AG08395 (cell line): Measurements from ENCODE around the gene FOXP4.

Experiments used
- DNase-seq: peaks from one replicate; pipeline ENCODE4 v3.0.0; 2012; ENCODE audit warnings: mixed read lengths, low spot score

Gene FOXP4, protein sequence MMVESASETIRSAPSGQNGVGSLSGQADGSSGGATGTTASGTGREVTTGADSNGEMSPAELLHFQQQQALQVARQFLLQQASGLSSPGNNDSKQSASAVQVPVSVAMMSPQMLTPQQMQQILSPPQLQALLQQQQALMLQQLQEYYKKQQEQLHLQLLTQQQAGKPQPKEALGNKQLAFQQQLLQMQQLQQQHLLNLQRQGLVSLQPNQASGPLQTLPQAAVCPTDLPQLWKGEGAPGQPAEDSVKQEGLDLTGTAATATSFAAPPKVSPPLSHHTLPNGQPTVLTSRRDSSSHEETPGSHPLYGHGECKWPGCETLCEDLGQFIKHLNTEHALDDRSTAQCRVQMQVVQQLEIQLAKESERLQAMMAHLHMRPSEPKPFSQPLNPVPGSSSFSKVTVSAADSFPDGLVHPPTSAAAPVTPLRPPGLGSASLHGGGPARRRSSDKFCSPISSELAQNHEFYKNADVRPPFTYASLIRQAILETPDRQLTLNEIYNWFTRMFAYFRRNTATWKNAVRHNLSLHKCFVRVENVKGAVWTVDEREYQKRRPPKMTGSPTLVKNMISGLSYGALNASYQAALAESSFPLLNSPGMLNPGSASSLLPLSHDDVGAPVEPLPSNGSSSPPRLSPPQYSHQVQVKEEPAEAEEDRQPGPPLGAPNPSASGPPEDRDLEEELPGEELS

DNA sequence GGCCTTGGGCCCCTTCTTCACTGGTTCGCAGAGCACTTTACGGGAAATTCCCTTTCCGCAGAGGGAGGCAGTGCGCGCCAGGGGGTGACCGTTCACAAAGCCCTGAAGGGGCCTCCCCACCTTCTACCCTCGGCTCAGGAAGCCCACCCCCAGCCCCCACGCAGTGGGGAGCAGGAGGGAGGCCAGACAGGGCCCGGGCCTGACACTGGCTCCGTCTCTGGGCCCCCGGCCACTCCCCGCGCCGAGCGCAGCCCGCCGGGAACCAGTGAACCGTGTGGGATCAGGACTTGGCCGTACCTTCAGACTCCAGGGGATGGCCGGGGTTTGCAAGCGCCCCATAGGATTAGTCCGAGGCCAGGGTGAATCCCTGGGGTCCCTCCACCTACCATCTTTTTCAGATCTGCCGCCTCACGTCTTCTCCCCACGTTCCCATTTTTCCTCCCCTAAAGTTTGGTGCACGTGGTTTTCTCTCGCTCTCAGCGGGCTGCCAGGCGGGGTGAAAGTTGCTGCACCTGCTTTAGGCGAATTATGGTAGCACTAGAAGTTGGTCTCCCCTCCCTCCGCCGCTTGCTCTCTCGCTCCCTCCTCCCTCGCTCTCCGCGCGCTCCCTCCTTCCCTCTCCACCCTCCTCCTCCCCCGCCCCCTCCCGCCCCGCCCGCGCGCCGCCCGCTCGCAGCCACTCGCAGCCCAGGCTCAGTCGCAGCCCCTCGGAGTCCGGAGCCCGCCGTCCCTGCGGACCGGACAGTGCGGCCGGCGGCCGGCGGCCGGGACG lies at the start of gene FOXP4:
FOXP4 (plus strand) TSS at position 679 of the 772 bp plus-strand sequence. CDS start 19,380 bp downstream, outside the sequence.
- peak; percentile 92 for DNase-seq

DNA sequence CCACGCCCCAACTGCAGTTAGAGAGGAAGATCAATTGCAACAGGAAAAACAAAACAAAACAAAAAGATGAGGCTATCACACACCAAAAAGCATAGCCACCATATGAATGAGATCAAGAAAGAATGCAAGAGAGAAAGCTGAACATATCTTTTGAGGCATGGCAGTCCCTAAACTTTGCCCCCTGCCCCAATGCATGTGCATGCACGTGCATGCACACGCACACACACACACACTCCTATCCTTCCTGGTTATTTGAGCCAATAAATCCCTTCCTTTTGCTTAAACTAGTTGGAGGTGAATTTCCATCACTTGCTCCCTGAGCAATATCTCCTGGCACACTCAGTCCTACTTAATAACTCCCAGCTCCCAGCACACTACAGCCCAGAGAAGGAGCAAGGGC lies 48.6 kb upstream of the FOXP4 start:
- DNase-seq = no peak

DNA sequence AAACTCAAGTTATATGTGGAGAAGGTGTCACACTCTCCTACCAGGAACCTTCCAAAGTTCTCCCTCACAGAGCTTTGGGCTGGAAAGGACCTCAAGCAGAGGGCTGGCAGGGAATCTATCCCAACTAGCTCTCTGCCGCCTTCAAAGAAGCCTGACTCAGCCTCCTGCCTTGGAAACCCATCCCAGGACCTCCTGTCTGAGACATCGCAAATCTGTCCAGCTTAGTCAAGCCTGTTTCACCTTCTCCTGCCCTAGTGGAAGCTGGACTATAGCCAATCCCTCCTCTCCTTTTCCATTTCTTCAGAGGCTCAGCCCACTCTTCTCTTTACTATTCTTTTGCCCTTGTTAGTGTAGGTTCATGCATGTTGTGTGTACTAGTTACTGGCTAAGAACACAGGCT lies 48.2 kb upstream of the FOXP4 start:
- no peak for DNase-seq

DNA sequence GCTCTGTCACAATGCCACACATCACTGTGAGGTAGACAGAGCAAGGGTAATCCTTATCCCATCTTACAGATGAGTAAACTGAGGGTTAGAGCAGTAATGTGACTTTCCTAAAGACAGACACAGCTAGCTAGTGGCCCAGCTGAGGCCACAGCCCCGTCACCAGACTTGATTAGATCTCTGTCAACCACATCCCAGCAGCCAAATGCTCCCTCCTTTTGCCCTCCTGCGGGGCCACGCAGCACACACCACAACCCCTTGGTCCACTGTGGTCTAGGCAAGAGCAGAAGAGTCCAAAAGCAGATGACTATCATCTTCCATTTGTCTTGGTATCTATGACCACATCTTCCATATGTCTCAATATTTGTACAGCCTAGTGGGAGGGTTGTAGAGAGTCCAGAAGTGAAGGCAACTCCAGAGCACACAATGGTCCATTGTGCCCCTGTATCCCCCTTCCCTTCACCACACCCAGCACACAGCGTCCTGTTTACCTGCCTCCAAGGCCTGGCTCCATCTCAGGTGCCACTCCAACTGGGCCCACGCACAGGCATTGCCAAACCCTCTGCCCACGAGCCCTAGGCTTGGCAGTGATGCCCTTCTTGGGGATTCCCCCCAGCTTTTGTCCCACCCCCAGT lies 47.1 kb upstream of the FOXP4 start:
- no peak for DNase-seq

DNA sequence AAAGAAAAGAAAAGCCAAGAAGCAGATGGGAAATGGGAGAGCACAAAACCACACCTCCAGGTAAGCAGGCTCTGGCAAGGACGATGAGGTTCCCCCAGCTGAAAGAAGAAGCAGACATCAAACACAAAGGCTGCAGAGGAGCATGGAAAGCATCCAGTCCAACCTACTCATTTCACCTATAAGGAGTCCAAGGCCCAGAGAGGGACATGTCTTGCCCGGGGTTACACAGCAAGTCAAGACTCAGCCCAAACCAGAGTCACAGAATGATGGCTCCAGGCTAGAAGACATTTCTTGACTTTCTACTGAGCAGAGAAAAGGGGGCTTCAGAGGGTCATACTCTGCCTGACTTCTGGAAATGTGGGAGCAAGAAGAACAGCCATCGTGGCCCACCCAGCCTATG lies 45.6 kb upstream of the FOXP4 start:
- DNase-seq = no peak

DNA sequence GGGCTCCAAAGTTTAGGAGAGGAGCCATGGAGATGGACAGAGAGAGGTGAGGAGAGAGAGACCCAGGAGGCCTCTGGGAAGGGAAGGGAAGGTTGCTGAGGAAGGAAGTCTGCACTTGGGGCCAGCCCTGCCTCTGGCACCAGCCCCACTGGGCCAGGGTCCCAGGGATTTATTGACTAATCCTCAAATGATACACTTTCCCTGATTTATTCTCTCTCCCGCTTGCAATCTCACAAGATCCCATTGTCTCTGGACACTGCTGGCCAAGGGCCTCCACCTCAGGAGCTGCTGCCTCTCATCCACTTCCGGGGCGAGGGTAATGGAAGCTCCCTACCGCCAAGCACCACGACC lies 43.6 kb upstream of the FOXP4 start:
- no peak for DNase-seq

DNA sequence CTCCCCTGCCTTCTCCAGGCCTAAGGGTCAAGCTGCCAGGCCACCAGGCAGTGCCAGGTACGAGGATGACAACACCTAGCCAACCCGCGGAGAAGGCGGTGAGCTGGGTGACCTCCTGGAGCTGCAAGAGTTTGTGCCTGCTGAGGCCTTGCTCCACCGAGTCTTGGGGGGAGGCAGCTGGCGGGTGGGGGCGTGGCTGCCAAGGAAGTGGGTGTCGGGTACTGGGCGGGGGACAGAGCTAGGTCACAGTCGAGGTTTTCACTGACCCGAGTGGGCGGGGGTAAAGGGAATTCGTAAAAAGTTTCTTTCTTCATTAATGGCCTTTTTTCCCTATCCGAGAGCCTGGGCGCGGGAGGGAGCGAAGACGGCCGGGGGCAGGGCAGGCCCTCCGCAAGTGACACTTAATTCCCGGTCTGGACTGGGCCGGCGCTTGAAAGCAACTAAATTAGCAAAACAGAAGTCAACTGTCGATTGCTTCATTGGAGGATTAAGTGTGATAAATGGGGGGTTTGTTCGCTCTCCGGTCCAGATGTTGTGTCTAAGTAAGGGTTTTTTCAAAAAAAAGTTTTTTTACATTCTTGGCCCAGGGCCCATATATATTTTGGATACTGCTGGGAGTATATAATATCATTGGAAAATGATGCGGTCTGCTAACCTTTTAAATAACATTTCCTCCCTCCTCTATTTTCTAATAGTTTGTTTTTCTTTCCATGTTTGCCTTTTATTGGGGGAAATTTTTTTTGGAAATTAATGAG lies 43.1 kb upstream of the FOXP4 start:
- DNase-seq = no peak

DNA sequence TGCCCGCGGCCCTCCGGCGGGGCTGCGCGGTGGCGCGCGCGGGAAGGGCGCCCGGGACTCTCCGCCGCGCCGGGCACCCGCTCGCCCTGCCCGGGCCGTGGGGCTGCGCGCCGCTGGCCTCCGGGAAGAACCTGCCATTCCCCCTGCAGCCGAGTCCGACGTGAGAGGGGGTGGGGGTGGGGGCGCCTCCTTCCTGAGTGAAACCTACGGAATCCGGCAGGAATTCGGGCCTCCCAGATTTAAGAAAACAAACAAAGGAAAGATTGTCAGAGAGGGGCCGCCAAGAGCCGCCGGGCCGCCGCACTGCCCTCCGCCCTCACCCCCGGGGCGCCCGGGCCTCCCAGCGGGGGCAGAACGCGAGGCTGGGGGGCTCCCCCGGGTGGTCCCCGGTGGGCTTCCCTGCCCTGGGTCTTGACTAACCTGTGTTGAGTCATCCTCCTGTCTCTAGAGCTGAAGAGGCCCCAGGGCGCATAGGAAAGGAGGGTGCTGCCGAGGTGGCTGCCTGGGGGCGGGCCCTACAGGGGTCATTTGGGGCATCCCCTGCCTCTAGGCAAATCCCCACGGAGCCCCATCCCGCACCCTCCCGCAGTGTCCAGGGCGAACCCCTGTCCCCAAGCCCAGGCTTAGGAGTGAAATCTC lies 42.2 kb upstream of the FOXP4 start:
- no peak for DNase-seq

DNA sequence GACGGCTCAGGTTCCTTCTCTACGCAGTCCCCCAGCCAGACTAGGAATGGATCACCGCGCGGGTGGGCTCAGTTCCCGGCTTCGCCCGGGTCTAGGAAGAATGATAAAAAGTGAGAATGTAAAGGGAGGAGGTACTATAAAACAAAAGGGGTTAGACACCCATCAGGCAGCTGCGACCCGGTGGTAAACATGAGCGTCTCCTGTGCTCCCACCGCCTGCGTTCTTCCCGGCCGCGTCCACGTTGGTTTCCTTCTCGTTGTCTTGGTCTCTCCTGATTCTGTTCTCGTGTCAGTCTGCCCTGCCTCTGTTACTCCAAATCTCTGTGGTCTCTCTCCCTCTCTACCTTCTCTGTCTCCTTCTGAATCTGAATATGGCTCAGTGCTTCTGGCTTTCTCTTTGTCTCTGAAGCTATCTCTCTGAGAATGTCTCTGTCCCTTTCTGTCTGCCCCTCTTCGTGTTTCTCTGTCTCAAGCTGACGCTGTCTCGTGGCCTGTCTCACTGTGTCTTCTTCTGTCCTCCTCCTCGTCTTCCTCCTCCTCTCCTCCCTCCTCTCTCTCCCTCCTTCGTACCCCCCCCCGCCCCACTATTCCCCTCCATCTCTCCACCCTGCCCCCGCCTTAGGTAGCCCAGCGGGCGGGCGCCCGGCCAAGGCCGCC lies 41.6 kb upstream of the FOXP4 start:
- DNase-seq = peak; percentile 31

DNA sequence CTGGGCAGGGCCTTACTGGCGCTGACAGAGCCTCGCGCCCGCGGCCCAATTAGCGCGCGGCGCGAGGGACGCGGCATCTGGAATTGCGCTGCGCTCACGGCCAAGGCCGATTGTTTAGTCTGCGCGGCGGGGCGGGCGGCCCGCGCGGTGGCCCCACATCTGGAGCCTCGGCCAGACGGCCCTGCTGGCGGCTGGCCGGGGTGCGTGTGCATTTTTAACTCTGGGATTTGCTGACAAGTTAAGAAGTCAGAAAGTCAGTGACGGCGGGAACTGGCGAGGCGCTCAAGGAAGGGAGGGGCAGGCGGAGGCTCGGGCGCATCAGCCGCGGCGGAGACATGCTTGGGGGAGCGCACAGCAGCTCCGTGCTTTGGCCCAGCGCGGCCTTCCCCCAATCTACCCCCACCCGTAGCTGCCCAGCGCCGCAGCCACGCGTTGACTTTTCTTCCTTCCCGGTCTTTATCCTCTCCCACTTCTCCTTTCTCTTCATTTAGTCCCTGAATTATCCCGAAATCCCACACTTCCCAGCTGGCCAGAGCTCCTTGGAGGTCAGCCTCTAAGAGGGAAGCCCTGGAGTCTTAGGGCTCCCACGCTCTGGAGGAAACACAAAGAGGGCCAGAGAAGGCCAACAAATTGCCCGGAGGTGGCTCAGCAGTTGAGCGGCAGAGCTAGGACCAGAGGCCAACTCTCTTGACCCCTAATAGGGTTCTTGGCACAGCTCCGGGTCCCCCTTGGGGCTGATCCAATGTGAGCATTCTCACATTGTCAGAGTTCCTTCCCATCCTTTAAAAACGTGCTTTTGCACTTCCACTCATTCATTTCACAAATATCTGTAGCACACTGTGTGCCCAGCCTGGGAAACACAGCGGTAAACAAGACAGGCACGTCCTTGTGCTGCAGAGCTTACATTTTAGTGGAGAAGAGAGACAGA lies 40.8 kb upstream of the FOXP4 start:
- peak; percentile 73 for DNase-seq

DNA sequence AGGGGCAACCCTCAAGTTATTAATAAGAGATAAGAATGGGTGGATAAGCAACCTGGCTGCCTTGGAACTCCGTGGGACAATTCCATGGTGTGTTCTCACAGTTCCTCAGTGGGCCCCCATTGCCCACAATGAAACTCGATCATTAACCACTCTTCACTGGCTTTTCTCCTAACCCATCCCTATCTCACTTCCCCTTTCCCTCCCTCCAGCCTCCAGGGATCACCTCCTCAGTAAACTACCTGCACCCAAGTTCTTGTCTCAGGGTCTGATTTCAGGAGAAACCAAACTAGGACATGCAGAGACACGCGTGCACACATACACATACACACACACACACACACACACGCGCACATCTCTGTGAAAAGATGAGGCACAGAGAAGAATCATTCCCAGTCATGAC lies 37.7 kb upstream of the FOXP4 start:
- DNase-seq = no peak

DNA sequence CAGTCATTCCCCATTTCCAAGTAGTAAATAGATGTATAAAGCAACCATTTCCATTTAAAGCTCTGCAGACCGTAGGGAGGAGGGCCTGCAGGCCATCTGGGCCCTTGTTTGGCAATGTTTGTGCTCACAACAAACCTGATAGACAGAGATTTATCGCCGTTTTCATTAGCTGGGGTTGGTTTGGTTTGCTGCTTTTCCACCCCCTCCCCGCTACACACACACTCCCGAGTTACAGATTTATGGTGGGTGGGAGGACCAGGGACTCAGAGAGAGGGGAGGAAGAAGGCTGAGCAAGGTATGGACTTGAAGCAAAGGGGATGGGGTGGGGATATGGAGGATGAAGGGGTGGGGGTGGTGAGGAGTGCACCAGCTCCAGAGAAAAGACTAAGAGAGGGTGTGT lies 36.6 kb upstream of the FOXP4 start:
- DNase-seq = no peak

DNA sequence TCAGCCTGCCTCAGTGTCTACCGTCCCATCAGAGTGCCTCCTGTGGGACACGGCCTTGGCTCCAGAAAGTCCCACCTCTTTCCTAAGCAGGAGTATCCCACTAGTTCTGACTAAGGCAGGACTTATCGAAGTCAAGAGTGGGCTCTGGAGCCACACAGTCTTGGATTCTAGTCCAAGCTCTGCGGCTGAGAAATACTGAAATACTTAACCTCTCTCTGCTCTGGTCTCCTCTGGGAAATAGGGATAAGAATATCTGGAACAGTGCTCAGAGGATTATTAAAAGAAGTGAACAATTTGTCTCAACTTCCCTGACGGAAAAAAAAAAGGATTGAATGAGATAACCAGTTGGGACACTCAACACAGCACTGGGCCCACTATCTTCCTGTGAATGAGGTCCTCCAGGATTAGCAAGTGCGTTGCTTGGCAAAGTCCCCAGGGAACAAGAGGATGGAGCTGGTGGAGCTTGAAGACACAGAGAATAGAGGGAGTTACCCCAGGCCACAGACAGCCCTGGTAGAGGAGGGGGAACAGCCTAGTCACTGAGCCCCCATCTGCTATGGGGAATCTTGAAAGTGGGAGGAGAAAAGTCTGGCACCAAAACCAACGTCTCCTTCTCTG lies 34.6 kb upstream of the FOXP4 start:
- no peak for DNase-seq

DNA sequence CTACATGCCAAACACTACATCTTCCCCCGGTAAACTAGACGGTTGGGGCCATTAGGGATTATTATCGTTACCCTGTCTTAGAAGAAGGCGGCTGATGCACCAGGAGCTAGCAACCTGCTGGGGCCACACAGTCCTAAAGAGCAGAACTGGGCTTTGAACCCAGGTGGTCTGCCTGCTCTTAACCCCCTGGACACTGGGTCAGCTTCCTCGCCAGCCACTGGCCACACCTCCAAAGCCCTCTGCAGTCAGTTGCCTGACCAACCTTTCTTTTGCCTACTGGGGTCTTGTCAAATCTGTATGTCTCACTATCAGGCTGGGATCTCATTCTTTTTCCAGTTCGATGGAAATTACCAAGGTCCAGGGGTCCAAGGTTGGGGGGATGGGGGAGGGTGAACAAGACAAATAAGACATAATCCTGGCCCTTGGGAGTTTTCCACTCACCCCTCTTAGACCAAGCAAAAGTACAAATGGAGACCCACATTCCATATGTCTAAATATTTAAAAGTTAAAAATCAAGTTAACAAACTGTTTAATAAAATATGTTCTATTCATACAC lies 34.0 kb upstream of the FOXP4 start:
- no peak for DNase-seq

DNA sequence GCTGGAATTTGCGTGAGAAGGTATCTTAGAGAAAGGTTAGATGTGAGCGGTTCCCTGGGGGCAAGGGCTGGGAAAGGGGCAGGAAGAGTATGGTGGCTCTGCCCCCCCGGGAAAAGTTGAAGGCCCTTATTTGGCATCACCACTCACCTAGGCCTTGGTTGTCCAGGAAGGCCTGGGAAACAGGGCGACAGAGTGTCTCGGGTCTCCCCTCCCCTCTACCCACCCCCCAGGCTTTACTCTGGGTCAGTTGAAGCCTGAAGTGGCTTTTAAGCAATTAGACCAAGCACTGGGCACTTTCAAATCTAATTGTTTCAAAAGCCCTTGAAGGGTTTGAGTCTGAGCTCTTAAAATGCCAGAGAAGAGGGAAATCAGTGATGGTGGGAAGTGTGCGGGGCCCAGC lies 30.2 kb upstream of the FOXP4 start:
- DNase-seq = no peak

DNA sequence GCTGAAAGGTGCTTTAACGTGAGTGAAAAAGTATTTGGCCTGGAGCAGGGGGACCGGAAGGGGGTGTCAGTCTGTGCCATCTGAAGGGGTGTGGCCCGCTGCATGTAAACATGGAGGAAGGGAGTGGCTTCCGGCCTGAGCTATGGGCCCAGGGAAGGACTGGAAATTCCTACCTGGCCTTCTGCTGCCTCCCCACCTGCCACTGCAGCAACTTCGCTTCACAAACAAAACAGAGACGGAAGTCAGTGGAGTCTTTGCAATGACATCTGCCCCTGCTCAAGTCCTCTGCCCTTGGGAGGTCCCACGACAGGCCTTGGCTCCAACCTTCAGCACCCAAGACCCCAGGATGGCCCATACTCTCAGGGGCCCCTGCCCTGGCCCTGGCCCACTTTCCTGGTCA lies 28.1 kb upstream of the FOXP4 start:
- DNase-seq = no peak

DNA sequence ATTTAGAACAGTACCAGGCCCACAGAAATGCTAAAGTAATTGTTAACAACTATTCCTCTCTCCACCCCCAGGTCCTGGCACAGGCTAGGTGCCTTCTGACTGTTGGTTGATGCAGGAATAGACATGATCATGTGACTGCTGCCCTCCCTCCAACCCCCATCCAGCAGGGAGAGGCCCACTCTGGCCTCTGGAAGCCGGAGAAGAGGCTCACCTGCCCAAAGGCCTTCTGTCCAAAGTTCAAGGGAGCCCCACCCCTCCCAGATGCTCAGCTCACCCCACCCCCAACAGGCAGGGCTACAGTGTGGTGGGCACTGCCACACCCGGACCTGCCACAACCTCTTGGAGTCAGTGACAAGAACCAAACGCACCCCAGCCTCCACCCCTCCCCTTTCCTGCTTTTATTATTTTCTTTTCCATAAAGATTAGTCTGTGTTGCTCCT lies 26.9 kb upstream of the FOXP4 start:
- DNase-seq = no peak
